Ishikawa (cell line): ENCODE measurements around the gene INPP4B.

Source experiments
- CEBPB ChIP-seq: IDR thresholded peaks from 2 replicates; pipeline ENCODE4 v1.6.1; 2012
- CREB1 ChIP-seq: IDR thresholded peaks from 2 replicates; pipeline ENCODE4 v1.6.1; 2012; ENCODE audit warnings: low read depth
- EGR1 ChIP-seq: IDR thresholded peaks from 2 replicates; pipeline ENCODE4 v1.6.1; 2012
- EP300 ChIP-seq: IDR thresholded peaks from 2 replicates; pipeline ENCODE4 v1.6.1; 2012; ENCODE audit warnings: borderline replicate concordance
- FOXM1 ChIP-seq: IDR thresholded peaks from 2 replicates; pipeline ENCODE4 v1.6.1; 2012; ENCODE audit warnings: low read depth, borderline replicate concordance
- RAD21 ChIP-seq: IDR thresholded peaks from 2 replicates; pipeline ENCODE4 v1.6.1; 2012; ENCODE audit warnings: low read depth
- TAF1 ChIP-seq: IDR thresholded peaks from 2 replicates; pipeline ENCODE4 v1.6.1; 2012; ENCODE audit warnings: low read depth, mild to moderate bottlenecking
- TCF12 ChIP-seq: IDR thresholded peaks from 2 replicates; pipeline ENCODE4 v1.6.1; 2012; ENCODE audit warnings: low read depth
- TEAD4 ChIP-seq: IDR thresholded peaks from 2 replicates; pipeline ENCODE4 v1.6.1; 2012
- YY1 ChIP-seq: IDR thresholded peaks from 2 replicates; pipeline ENCODE4 v1.6.1; 2012; ENCODE audit warnings: low read depth
- TF ChIP-seq, protein P1 (sequence below): IDR thresholded peaks from 2 replicates; pipeline ENCODE4 v1.6.1; 2012; ENCODE audit warnings: low read depth, mild to moderate bottlenecking
- TF ChIP-seq, protein P2 (sequence below): IDR thresholded peaks from 2 replicates; pipeline ENCODE4 v1.6.1; 2012
- TF ChIP-seq, protein P3 (sequence below): IDR thresholded peaks from 2 replicates; pipeline ENCODE4 v1.6.1; 2012

DNA sequence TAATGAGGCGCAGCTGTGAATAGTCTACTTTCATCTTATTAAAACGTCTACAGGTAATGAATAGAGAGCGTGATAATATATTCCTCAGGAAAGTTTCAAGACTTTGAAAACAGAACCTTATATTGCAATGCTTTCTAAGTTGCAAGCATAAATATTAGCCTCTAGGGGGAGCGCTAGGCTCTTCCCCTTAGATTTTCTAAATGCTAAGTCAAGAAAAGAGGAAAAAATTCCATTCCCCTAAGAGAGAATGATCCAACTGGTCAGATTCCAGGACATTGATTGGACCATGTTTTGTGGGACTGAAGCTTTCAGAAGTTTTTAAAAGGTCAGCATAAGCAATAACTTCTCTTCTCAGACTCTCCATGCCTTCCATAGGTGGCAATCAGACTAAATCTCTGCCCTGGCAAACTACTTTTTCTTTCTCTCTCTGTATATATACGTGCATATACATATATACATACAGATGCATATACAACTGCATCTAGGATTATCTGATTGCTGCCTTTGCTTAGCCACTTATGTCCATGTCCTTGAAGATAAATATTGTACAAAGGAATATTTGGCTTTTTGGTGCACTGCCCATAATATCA is 492.9 kb downstream of the INPP4B start:
- no peak for TF ChIP-seq EP300
- TF ChIP-seq, protein P1, sequence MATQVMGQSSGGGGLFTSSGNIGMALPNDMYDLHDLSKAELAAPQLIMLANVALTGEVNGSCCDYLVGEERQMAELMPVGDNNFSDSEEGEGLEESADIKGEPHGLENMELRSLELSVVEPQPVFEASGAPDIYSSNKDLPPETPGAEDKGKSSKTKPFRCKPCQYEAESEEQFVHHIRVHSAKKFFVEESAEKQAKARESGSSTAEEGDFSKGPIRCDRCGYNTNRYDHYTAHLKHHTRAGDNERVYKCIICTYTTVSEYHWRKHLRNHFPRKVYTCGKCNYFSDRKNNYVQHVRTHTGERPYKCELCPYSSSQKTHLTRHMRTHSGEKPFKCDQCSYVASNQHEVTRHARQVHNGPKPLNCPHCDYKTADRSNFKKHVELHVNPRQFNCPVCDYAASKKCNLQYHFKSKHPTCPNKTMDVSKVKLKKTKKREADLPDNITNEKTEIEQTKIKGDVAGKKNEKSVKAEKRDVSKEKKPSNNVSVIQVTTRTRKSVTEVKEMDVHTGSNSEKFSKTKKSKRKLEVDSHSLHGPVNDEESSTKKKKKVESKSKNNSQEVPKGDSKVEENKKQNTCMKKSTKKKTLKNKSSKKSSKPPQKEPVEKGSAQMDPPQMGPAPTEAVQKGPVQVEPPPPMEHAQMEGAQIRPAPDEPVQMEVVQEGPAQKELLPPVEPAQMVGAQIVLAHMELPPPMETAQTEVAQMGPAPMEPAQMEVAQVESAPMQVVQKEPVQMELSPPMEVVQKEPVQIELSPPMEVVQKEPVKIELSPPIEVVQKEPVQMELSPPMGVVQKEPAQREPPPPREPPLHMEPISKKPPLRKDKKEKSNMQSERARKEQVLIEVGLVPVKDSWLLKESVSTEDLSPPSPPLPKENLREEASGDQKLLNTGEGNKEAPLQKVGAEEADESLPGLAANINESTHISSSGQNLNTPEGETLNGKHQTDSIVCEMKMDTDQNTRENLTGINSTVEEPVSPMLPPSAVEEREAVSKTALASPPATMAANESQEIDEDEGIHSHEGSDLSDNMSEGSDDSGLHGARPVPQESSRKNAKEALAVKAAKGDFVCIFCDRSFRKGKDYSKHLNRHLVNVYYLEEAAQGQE: no peak
- peak; percentile 78 for TF ChIP-seq RAD21
- TF ChIP-seq FOXM1: no peak
- TF ChIP-seq, protein P2, sequence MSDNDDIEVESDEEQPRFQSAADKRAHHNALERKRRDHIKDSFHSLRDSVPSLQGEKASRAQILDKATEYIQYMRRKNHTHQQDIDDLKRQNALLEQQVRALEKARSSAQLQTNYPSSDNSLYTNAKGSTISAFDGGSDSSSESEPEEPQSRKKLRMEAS: no peak
- TF ChIP-seq YY1: no peak
- TF ChIP-seq CREB1: no peak
- 0 out of 2 replicates have a peak, but pooled peaks have one; percentile 30 for TF ChIP-seq TEAD4
- TF ChIP-seq EGR1: no peak
- TF ChIP-seq CEBPB: no peak
- TF ChIP-seq, protein P3, sequence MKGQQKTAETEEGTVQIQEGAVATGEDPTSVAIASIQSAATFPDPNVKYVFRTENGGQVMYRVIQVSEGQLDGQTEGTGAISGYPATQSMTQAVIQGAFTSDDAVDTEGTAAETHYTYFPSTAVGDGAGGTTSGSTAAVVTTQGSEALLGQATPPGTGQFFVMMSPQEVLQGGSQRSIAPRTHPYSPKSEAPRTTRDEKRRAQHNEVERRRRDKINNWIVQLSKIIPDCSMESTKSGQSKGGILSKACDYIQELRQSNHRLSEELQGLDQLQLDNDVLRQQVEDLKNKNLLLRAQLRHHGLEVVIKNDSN: no peak
- TF ChIP-seq TCF12: no peak
- TF ChIP-seq TAF1: no peak
